Anterior cingulate cortex (tissue), 58 donors: ENCODE data around the gene CTR9.

Experiments
- DNase-seq, 58 donors: peaks; one replicate each; lab custom pipeline; 2025; lab: John Stamatoyannopoulos, UW

CTR9 gene

GRCh38 chr11:10735481-10736475, 15.3 kb upstream of the CTR9 start:
- DNase-seq: peak; percentile 28 to 94 (median 85)

DNA sequence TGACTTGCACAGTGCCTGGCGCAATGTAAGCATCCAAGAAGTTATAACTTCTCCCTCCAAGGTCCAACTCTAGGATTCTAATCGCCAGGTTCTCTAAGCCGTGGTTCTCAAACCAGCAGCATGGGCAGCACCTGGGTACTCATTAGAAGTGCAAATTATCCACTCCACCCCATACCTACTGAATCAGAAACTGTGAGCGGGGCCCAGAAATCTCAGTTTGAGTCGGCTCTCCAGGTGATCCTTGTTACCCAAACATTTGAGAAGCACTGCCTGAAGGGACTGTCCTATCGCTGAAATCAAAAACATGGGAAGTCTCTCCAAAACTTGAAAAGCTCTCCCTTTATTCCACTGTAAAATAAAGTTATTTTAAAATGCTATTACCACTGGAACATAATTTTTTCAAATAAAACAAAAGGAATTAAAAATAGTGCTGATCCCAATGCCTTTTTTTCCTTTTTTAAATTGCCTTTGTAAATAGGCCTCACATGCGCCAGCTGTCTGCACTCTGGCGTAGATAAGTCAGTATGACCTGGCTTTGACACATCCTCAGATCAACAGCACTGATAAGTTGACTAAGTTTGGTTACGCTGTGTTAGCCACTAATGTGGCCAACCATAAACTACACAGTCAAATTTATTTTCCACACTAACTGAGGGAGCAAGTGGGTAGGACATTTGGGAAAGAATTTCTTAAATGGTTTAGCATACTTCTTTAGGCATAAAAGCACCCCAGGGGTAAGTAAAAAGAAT, 8.4 kb upstream of the CTR9 start:
- DNase-seq: no peak

DNA sequence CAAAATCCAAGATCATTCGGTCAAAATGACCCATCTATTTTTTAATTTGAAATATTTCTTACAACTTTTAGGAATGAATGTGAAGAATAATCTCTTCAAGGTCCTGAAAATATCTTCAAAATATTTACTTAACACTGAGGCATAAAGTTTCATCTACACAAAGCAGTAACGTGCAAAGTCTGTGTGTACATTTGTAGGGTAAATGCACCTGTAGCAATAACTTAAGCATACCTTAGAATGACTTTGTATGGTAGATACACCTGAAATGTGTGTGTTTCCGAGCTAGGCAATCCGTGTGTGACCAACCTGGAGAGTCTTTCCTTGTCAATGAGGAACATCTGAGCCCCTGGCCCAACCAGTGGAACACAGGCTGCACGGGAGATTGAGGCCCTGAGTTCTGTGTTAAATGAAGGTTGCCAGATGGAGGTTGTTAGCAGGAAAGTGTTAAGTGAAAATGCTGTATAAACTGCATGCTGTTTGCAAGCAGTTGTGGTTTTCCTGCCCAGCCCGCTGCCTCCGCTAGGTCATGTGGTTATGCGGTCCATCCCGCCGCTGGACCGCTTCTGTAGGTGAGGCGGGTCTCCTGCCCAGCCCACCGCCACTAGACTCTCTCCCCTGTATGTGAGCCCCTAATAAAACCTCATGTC, 7.6 kb upstream of the CTR9 start:
- no peak for DNase-seq

DNA sequence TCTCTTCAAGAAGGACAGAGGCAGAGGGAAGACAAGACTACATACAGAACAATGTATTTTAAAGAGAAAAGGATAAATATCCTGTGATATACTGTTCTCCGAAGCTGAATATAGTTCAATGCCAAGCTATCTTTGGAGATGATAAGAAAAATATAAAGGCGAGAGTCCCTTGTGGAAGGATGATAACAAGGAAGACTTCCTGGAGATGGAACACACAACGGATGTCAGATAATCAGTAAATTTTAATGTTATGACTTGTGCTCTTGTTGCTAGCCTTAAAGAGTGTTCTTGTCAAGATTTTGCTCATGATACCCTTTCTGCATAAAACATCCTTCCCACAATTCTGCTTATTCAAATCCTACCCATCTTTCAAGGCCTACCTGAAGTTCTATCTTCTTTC, 6.8 kb upstream of the CTR9 start:
- DNase-seq: no peak

DNA sequence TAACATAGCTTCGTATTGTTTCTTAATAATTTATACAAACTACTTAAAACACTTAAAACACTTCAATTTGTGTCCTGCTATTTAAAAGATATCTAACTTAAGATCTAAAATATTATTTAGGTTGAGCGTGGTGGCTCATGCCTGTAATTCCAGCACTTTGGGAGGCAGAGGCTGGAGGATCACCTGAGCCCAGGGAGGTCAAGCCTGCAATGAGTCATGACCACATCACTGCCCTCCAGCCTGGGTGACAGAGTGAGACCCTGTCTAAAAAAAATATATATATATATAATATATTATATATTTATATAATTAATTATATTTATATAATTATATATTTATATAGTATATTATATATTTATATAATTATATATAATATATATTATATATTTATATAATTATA, 4.2 kb upstream of the CTR9 start:
- DNase-seq: no peak

- no peak for DNase-seq
Measured at GRCh38 chr11:10747733-10748132, 3.3 kb upstream of the CTR9 start.

DNA sequence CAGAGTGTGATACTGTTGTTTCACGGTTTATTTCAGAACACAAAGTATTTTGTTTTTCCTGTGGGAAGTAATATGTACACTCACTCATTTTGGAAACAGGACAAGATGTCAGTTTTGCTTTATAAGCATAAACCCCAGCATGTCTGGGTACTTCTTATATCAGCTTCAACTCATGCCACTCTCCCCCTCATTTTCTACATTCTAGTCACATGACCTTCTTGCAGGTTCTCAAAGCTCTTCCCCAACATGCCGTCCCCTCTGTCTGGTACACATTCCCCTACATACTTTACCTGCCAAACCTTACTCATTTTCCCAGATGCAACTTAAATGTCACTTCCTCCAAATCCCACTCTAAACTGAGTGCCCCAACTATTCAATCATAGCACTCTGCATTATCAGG, 1.6 kb upstream of the CTR9 start:
- no peak for DNase-seq

- peak in 1 of 58 donors; percentile 44 for DNase-seq
Measured at GRCh38 chr11:10751581-10751940, 515 bp downstream of the CTR9 start.

GRCh38 chr11:10752061-10752460, 1.0 kb downstream of the CTR9 start:
- no peak for DNase-seq

GRCh38 chr11:10752486-10752885, 1.4 kb downstream of the CTR9 start:
- no peak for DNase-seq

- no peak for DNase-seq
Measured at GRCh38 chr11:10758957-10759356, 7.9 kb downstream of the CTR9 start.

GRCh38 chr11:10761085-10761698, 10.1 kb downstream of the CTR9 start:
- DNase-seq: no peak

GRCh38 chr11:10762185-10762584, 11.1 kb downstream of the CTR9 start:
- DNase-seq: no peak

- no peak for DNase-seq
Measured at GRCh38 chr11:10762913-10763421, 11.9 kb downstream of the CTR9 start.

DNA sequence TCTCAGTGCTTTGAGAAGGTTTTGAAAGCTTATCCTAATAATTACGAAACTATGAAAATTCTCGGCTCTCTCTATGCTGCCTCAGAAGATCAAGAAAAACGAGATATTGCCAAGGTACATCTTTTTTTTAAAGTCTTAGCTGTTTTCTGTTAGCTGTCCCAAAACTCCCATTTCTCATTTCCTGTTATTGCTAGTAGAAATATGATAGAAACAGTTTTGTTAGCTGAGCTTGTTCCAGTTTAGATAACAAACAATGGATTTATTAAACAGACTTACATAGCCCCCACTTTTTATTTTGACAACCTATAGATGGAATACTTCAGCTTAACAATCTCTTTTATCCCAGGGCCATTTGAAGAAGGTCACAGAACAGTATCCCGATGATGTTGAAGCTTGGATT, 12.7 kb downstream of the CTR9 start:
- DNase-seq: no peak

- no peak for DNase-seq
Measured at GRCh38 chr11:10764412-10764811, 13.4 kb downstream of the CTR9 start.

DNA sequence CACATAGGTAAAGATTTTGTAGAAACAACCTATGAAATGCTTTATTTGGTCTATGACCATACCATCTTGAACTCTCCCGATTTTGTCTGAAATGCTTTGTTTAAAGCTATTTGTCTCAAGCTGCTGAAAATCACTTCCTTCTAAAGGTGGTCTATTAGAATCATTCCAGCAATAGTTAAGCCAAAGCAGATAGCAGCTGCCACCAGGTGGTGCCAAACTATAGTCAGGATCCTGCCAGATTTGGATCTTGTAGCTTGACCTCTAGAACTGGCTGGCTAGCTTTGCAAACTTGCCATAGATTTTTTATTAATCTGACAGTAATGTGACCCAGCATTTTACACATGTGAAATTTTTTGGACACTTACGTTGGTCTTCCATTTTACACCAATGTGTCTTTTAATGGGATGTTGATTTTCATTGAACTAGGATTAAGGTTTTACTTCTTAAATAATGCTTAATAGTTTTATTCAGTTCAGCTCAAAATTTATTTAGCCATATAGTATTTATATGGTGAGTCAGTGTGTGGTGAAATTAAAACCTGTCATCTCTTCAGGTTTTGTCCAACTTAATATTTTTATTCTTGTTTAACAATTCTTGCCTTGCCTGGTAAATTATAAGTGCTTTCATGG, 19.7 kb downstream of the CTR9 start:
- DNase-seq: peak in 23 of 58 donors; percentile 2 to 60 (median 18)

- no peak for DNase-seq
Measured at GRCh38 chr11:10771457-10771856, 20.4 kb downstream of the CTR9 start.

DNA sequence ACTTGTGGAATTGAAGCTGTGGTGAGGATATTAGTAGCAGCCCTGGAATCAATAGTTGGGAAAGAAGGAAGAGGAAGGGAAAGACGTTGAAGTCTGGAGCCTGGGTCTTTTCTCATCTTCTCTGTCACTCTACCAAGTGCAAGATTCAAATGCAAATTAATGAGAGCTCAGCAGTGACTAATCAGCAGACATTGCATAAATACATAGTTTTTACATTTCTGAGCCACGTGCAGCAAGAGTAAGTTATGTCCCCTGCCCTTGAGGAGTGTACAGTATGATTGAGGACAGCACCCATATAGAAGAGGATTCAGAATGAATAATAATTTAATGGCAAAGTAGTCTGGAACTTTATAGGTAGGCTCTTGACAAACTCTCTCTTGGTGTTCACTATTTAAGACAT, 23.8 kb downstream of the CTR9 start:
- no peak for DNase-seq

DNA sequence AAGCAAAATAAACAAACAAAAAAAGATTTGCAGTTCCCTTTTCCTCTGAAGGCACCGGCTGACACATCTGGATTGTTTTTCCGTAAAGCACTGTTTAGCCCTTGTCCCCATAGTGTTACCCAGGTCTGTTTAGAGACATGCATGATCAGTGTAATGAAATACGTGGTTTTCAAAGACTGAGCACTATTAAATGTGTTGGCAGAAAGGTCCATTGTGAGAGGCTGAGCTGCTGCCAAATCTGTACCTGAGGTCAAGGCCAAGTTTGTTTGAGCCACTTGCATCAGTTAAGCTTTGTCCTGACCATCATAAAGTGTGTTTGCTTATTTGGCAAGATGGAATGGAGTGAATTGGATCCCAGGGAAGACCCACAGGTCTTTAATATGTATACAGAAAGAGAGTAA, 26.3 kb downstream of the CTR9 start:
- DNase-seq: no peak
